T follicular helper cell (primary cell): ENCODE data around the gene KCNQ2.

Experiments
- DNase-seq: peaks from one replicate; pipeline ENCODE4 v3.0.0-alpha.2; 2020; ENCODE audit warnings: low read depth

Gene KCNQ2

GRCh38 chr20:63417097-63417737 lies 55.2 kb downstream of the KCNQ2 start:
- DNase-seq: no peak

GRCh38 chr20:63416631-63417030 lies 55.8 kb downstream of the KCNQ2 start:
- no peak for DNase-seq

DNA sequence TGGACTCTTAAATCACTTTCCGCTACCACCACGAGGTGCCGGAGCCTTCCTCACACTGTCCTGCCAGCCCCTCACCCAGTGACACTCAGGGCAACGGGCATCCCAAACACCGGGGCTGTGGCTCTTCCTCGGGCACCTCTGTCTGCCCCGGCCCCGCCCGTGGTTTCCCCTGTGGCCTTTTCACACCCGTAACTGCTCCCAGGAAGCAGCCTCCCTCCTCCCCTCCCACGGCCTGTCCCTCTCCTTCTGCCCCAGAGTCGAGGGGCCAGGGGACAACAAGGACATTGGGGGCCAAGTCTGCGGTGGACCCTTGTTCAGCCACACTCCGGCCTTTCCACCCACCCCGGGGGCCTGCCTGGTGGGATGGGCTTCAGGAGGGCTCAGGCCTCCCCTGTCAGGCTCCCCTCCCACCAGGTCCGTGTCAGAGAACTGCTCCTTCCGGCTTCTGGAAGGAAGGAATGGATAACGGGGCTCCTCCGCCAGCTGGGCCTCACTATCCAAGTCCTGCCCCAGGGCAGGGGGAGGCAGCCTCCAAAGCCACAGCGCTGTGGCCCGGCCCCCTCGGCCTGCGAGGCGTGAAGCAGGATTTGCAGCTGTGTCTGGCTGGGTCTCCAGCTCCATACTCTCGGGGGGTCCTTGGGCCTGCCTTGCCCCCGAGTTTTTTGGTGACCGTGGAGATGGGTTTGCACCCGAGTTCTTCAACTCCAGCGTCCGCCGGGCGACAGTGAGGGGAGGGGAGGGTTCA lies 56.6 kb downstream of the KCNQ2 start:
- no peak for DNase-seq

- DNase-seq: no peak
These were observed 57.6 kb downstream of the KCNQ2 start for GRCh38 chr20:63414720-63415430.

GRCh38 chr20:63413963-63414684 lies 58.3 kb downstream of the KCNQ2 start:
- no peak for DNase-seq

GRCh38 chr20:63413323-63413722 lies 59.1 kb downstream of the KCNQ2 start:
- DNase-seq: no peak

DNA sequence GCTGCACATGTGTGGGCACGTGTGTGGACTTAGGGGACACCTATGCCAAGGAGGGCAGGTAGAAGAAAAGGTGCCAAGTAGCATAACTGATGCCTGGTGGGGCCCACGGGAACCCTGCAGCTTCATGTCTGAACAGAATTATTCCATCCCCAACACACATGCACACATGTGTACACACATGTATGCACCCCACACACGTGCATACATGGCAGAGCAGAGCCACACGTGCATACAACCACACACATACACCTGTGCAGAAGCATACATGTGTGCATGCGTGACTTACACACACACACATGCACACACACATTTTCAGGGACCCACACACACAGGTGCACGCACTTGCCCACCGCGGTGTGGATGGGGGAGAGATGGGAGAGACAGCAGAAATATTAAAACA lies 59.6 kb downstream of the KCNQ2 start:
- DNase-seq: no peak

DNA sequence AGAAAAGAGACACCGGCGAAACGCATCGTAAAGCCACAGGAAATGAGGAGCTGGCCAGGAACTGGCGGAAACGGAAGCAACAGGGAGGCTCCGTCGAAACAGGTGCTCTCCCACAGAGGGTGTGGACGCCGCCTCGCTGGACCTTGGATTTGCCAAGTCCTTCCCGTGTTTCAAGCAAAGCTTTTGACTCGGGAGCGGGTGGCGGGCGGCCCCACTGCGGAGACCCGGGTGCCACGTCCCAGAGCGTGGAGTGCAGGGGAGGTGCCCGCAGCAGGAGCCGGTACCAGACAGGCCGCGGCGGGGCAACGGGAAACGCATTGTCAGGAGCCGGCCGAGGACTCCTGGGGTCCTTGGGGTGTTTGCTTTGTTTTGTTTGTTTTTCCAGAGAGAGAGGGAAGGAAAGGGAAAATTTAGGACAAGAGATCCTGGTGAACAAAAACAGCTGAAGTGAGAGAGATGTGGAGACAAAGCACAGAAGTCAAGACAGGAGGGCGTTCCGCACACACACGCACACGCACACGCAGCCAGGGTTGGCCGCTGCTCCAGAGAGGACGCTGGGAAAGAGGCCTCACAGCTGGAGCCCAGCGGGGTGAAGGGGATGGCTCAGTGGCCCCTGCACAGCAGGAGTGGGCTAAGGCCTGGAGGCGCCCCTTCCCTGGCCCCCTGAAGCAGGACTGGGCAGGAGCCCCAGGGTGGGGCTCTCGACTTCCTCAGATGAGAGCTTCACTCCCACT lies 60.4 kb downstream of the KCNQ2 start:
- no peak for DNase-seq

GRCh38 chr20:63411151-63411897 lies 61.1 kb downstream of the KCNQ2 start:
- DNase-seq: no peak

- no peak for DNase-seq
These were observed 62.5 kb downstream of the KCNQ2 start for GRCh38 chr20:63409834-63410435.

GRCh38 chr20:63409066-63409833 lies 63.2 kb downstream of the KCNQ2 start:
- no peak for DNase-seq

GRCh38 chr20:63408684-63409046 lies 63.8 kb downstream of the KCNQ2 start:
- DNase-seq: no peak

GRCh38 chr20:63407928-63408683 lies 64.3 kb downstream of the KCNQ2 start:
- DNase-seq: no peak

GRCh38 chr20:63406617-63407245 lies 65.7 kb downstream of the KCNQ2 start:
- no peak for DNase-seq

DNA sequence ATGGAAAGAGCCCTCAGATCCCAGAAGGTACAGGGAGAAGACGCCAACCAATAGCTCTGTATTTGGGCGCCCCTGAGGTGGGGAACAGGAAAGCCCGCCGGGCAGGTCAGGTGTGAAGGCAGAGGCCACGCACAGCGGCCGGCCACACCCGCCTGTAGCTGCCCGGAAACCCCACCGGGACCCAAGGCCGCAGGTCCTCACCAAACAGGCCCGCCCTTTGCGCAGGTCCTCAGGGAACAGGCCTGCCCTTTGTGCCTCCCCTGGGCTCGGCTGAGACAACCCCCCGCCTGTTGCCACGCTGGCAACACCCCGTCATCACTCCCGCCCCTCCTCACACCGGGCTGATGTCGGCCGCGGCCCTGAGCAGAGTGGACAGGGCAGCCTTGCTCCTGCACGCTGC lies 66.4 kb downstream of the KCNQ2 start:
- DNase-seq: no peak

GRCh38 chr20:63405102-63405730 lies 67.2 kb downstream of the KCNQ2 start:
- no peak for DNase-seq

DNA sequence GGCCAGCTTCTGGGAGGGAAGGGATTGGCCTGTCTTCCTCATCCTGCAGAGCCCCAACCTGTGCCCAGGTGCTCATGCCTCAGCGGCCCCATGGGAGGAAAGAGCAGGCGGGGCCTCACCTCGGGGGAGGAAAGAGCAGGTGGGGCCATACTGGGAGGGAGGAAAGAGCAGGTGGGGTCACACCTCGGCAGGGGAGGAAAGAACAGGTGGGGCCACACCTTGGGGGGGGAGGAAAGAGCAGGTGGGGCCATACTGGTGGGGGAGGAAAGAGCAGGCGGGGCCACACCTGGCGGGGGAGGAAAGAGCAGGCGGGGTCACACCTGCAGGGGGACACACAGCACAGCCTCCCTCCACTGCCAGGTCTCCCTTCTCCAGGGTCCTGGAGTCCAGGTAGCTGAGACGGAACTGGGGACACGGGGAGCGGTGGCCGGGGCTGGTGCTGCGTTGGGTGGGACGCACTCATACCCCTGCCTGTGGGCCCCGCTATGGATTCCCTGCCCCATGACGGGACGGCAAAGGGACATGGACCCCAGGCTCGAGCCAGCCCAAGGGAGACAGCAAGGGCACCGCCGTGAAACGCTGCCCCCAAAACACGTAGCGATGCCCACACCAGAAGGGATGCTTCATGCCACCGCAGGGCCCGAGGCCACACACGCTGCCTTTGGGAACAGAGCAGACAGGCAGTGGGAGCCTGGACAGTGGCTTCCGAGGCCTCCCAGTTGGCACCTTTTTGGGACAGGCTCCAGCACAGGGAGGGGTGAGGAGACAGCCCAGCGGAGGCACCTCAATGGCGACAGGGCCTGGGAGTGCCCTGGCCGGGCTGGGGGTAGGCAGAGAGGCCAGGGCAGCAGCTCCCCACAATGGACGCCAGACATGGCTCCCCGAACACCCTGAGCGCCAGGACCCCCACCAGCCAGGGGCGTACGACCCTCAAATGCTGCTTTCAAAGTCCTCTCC lies 68.0 kb downstream of the KCNQ2 start:
- no peak for DNase-seq
